ENCODE data around the gene VMAC. TPM values are rescaled to one million over a fixed set of nuclear protein-coding genes. Genes with fewer than 3 reads are reported as not detected.

The VMAC gene
- total and polyA plus RNA-seq, 9 of the 15 experiments (the other 6 are each of a cell fraction or from before 2014, with no cell fraction given) = 0.03 to 3.4 (median 1.1) TPM

- TF ChIP-seq TFE3 (CRISPR knock-in tag; IDR thresholded peaks at IDR 0.05) (no peak), RREB1 (CRISPR knock-in tag; IDR thresholded peaks at IDR 0.05) (no peak), MEF2A (IDR thresholded peaks at IDR 0.05; ENCODE audit: control insufficient read depth, low read depth, low read length) (0 out of 2 replicates have a peak, but pooled peaks have one; percentile 20), ZNF644 (tag; IDR thresholded peaks at IDR 0.05; ENCODE audit: low read depth) (no peak), ZNF347 (CRISPR knock-in tag; IDR thresholded peaks at IDR 0.05; ENCODE audit: low read depth) (no peak), NONO (IDR thresholded peaks at IDR 0.05; ENCODE audit: low read depth in 2 of 2, low read length in 1 of 2) (no peak), POLR2H (tag; IDR thresholded peaks at IDR 0.05; ENCODE audit: low read depth) (no peak), ASH1L (IDR thresholded peaks at IDR 0.05; ENCODE audit: borderline replicate concordance, low read depth, partially characterized antibody) (no peak), ZNF778 (CRISPR knock-in tag; IDR thresholded peaks at IDR 0.05) (no peak), CTBP1 (IDR thresholded peaks at IDR 0.05; ENCODE audit: borderline replicate concordance) (peak; percentile 38; the same call in 1 of the 2 replicates), ZBTB12 (CRISPR knock-in tag; IDR thresholded peaks at IDR 0.05) (no peak), SUPT5H (IDR thresholded peaks at IDR 0.05) (no peak; the same call in 1 of the 2 replicates), SMAD4 (CRISPR knock-in tag; conservative IDR thresholded peaks at IDR 0.05) (peak; percentile 61; the same call in 1 of the 2 replicates), ZNF780A (CRISPR knock-in tag; IDR thresholded peaks at IDR 0.05) (no peak), RBFOX2 (IDR thresholded peaks at IDR 0.05; ENCODE audit: low read depth, low read length) (peak; percentile 57), RFX5 (IDR thresholded peaks at IDR 0.05; ENCODE audit: low read depth, low read length) (no peak)
- TF ChIP-seq, protein P1, sequence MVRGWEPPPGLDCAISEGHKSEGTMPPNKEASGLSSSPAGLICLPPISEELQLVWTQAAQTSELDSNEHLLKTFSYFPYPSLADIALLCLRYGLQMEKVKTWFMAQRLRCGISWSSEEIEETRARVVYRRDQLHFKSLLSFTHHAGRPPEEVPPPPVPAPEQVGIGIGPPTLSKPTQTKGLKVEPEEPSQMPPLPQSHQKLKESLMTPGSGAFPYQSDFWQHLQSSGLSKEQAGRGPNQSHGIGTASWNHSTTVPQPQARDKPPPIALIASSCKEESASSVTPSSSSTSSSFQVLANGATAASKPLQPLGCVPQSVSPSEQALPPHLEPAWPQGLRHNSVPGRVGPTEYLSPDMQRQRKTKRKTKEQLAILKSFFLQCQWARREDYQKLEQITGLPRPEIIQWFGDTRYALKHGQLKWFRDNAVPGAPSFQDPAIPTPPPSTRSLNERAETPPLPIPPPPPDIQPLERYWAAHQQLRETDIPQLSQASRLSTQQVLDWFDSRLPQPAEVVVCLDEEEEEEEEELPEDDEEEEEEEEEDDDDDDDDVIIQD (CRISPR knock-in tag; IDR thresholded peaks at IDR 0.05) = no peak
Measured at GRCh38 chr19:5893907-5894703, 10.6 kb upstream of the VMAC start (continued).
